GM11168 (cell line): ENCODE results near the gene ERP44.
"Not testable (repeated sequence)": the region's sequence is repeated elsewhere in the genome, so short reads cannot be mapped to it uniquely, and the experiment has no call there.

Experiments used
- in situ Hi-C: fragments of 300-500 bp; cut with MboI; formaldehyde crosslinking; loops from one replicate; pipeline ENCODE4 v1.12.0; 2022; ENCODE audit warnings: low sequenced_read_pairs; ENCODE audit not compliant: unreplicated experiment

Gene ERP44

DNA sequence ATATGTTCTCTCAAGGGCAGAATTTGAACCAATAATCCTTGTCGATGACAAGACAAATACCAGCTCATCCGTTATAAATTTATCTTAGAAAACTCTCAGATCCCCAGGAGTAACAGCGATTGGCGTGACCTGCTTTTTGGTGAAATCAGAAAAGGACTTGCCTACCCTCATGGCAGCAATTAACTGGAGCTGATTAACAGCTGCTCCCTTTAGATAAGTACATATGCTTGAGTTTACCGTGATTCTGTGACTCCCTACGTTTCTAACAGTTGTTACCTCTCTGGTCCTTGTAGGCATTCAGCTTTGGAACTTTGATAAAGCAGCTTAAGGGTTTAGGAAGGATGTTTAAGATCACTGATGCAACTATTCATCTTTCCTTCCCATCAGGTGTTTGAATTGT lies 2.8 kb upstream of the ERP44 start:
- in situ Hi-C loops: no loop called here

DNA sequence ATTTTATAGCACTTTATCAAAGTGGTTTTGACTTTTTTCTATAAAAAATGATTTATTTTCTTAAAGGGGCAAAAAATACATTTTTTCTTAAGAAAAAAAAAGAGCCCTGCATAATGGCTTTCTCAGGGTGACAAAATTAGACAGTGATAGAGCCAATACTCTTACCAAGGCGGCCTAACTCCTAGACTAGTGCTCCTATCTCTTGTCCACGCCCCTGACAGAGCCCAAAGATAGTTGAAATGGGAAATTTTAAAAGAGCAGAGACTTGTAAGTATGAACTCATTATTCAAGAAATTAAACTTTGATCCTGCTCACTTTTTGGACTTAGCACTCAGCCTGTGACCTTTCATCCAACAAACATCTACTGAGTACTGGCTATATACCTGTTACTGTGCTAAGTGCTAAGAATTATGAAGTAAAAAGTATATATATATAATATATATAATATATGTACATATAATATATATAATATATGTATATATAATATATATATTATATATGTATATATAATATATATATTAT lies 1.4 kb upstream of the ERP44 start:
- in situ Hi-C loops: no loop called here

DNA sequence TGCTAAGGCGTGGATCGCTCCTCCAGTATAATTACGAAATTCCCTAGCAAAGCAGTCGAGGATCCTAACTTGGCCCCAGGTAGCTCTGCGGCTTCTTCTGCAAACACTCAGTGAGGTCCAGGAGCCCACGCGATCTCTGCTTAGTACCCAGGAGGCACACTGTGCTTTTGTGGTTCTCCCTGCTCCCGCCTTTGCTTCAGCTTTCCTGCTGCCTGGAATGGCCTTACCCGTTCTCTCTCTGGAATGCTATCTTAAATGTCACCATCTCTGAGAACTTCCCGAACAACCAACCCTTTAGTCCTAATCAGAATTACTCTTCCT lies 882 bp upstream of the ERP44 start:
- in situ Hi-C loops: no loop called here

DNA sequence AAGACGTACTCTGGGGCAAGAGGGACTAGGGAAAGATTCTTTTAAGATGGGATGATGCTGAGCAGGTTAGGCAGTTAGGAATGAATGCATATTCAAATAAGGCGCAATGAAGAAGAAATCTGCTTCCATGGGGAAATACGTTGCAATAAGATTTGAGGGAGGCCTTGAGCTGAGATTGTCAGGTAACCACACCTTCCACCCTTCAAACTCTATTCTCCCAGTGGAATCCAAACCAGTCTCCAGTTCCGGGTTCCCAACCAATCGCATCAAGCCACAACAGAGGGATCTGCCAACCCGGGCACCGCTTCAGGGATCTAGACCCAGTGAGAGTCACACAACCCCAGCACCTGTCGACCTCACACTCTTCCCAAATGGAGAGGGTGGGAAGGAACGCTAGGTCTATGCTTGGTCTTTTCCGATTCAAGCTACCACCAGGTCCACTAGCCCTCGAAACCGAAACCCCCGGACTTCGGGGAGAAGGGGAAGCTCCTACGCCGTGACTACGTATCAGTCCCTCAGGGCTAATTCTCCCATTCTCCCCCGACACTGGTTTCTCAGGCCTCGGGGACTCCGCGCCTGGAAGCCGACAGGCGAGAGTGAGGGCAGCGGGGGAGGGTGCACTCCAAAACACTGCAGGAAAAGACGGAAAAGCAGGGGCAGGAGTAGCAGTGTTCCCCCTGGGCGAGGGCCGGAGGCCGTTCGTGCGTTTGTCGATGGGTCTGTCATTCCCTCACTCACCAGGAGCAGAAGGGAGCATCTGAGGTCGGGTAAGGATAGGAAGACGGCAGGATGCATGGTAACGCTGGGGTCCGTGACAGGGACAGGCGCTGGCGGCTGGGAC lies 534 bp downstream of the ERP44 start:
- in situ Hi-C loops: no loop called here

DNA sequence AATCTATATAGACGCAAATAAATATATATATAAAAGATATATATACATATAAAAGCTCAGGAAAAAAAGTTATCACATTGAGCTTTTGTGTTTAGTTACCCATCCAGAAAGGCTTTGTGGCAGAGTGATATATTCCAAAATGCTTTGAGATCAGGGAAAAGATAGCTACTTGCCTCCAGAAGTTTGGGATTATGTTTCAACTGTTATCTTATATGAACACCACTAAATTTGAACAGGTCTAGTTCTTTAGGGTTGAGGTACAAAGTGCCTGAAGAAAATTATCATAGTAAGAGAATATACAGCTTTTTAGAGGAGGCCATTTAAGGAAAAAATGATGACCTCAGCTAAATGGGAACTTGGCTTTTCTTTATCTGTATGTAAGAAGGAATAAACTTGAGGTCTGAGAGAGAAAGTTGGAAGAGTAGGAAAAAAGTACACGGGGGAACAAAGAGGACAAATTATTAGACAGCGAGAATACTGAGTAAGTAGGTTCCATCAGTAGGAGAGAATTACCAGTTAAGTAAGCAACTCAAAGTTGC lies 2.4 kb downstream of the ERP44 start:
- in situ Hi-C loops: no loop called here

DNA sequence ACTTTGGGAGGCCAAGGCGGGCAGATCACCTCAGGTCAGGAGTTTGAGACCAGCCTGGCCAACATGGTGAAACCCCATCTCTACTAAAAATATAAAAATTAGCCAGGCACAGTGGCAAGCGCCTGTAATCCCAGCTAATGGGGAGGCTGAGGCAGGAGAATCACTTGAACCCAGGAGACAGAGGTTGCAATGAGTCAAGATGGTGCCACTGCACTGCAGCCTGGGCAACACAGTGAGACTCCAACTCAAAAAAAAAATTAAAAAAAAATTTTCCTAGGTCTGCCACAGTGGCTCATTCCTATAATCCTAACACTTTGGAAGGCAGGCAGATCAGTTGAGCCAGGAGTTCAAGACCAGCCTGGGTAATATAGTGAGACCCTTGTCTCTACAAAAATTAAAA lies 4.4 kb downstream of the ERP44 start:
- in situ Hi-C loops: not testable (repeated sequence)

DNA sequence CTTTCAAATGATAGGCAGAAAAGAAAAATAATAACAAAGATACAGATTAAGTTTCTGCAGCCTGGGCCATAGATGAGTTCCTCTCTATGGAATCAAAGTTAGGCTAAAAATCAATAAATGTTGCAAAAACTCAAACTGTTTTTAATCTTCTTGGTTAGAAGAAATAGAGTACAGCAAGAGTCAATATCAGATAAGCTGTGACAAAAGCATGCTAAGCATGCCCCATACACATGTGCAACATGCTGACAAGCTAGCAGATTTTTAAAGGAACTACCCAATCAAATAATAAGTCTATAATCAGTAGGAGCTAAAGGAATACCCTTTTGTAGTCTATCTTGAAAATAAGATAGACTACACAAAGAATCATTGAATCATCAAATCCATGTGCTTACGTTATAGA lies 6.7 kb downstream of the ERP44 start:
- in situ Hi-C loops: no loop called here

DNA sequence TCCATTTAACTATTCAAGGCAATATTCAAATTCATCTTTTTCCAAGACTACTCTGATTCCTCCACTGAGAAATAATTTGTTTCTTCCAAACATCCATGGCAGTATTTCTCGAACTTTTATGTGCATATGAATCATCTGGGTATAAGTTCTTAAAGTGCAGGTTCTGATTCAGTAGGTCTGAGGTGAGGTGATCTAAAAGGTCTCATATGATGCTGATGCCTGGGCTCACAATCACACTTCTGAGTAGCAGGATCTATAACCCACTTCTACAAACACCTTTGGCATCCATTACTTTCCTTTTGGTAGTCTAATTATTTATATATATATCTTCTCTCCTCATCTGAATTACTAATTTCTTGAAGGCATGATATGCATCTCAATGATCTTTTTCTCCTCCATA lies 7.2 kb downstream of the ERP44 start:
- in situ Hi-C loops: no loop called here

DNA sequence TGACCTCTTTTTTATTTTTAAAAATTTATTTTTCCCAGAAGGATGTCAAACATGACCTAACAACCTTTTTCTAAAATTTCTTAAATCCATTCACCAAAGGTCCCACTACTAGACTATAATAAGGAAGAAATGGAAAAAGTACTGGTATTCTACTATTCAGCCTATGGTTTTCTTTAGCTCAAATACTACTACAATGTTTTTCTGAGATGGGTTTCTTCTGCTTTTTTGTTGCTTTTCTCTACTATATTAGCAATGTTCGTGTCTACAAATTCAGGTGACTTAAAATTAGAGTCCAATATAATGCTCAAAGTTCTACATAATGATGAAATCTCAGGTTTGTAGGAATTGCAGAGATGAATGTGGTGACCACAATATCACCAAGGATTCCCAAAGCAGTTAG lies 7.9 kb downstream of the ERP44 start:
- in situ Hi-C loops: no loop called here

DNA sequence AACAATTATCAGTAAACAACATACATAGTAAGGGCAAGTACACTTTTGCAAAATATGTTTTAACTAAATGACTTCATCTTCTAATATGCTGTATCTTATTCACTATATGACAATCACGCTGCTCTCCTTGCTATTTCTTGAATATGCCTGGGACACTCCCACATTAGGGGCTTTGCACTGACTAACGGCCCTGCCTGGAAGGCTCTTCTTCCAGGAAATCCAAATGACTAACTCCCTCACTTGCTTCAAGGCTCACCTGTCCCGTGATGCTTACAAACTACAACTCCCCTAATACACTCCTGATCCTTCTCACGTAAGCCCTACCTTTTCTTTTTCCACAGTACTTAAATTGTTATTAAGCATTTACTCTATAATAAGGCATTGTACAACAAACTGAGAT lies 10.6 kb downstream of the ERP44 start:
- in situ Hi-C loops: loop anchor here (5.0 kb wide), 1 partner anchor 41 kb away; no protein-coding TSS in a partner anchor

DNA sequence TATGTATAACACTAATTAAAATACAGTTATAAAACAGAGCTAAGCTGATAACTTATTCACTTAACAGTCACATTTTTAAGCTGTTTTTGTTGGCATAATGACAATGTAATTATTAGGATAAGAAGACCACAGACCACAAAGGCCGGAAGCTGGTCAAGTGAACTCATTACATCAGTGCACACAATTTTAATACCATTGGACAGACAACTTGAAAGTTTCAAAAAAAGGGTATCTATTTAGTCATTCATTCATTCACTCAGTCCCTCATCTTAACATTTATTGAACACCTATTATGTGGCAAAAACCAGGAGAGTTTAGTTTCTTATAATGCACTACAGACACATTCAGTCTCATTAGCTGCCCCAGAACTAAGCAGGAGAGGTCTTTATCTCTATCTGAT lies 11.6 kb downstream of the ERP44 start:
- in situ Hi-C loops: loop anchor here (5.0 kb wide), 1 partner anchor 40 kb away; no protein-coding TSS in a partner anchor

DNA sequence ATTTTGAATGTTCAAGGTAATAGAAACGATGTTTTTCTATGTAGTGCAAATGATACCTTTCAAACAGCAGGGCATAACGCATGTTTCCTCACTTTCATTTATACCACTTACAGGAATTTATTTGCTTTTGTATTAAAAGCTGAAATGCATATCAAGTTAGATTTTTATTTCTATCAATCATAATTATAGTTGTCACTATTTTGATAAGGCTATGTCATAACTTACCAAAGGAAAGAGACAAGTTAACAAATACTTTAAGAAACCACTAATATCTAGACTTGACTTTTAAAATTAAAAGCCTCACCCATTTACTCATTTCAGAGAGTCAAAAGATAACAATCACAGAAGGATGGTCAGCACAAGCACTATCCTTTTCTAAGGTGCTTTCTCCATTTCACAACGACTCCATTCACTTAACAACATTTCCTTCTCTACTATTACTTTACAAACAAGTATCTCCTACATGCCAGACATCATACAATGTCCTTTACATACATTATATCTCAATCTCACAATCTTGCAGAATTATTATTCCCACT lies 12.6 kb downstream of the ERP44 start:
- in situ Hi-C loops: loop anchor here (5.0 kb wide), 1 partner anchor 39 kb away; no protein-coding TSS in a partner anchor

DNA sequence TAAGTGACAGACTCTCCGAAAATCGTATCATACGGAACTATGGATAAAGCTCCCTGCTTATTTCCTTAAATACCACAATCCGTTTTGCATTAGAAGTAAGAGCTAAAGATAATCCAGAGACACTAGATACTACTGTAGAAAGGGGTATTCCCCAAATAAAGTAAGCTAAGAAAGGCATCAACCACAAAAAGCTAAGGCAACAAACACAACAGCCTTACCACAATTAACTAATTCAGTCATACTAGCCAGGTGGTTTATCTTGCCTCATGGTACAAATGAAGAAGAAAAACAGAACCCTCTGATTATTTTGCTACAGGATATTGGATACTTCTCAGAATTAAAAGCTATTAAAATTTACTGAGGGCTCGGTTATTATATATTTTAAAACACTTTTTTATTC lies 14.1 kb downstream of the ERP44 start:
- in situ Hi-C loops: loop anchor here (5.0 kb wide), 1 partner anchor 37 kb away; no protein-coding TSS in a partner anchor

DNA sequence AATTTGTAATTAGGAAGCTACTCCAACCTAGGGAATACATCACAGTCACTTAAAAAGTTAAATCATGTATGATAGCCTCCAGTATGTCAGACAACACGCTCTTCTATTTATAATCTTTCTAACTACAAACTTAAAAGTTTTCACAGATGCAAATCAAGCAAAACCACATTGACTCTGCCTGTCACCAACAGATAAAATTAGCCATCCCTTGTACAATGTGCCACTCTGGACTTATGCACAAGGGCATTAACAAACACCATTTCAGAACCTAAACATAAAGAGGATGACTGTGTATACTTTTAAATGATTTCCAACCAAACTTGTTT lies 14.7 kb downstream of the ERP44 start:
- in situ Hi-C loops: no loop called here

DNA sequence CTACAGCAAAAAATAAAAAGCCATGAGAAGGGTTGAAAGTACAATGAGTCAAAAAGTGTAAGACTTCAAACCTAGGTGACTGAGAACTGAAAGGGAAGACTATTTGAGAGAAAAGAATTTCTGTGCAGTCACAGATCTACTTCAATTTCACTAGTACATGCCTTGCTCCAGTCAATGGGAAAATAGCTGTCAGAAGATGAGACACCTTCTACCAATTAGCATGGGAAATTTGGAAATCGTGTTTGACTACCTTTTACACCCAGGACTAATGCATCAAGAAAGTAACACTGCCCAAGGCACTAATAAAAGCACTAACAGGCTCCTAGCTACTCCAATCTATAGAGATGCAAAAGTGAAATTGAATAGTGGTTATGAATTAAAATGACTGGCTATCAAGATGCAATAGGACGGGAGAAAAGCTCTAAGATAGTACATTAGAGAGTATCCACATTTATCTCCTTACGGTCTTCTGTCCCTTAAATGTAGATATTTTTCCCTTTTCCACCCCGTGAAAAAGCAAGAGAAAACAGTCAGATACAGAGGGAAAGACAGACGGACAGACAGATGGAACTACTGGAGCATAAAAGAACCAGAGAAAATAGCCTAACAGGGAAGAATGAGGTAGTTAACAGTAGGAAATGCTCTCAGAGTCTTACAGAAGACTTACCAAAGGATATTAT lies 15.2 kb downstream of the ERP44 start:
- in situ Hi-C loops: no loop called here

DNA sequence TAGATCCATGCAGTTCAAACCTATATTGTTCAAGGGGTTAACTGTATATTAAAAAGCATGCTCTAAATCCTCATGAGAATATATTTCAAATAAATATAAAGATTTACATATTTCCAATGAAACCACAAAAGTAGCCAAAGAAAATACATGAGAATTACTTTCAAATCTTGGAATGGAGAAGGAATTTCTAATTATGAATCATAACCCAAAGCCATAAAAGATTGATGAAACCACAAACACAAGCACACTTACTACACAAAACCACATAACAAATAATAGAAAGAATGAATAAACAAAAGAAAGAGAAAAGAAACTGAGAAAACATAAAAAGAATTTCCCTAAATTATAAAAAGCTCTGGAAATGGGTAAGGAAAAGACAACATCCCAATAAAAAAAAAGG lies 16.0 kb downstream of the ERP44 start:
- in situ Hi-C loops: no loop called here

DNA sequence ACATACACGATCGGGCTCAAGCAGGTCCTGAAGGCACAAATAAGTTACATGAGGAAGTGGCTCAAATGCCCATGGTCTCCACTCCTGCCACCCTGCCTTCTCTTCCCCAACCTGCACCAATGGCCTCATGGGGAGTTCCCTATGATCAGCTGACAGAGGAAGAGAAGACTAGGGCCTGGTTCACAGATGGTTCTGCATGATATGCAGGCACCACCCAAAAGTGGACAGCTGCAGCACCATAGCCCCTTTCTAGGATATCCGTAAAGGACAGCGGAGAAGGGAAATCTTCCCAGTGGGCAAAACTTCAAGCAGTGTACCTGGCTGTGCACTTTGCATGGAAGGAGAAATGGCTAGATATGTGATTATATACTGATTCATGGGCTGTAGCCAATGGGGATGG lies 22.5 kb downstream of the ERP44 start:
- in situ Hi-C loops: not testable (repeated sequence)

DNA sequence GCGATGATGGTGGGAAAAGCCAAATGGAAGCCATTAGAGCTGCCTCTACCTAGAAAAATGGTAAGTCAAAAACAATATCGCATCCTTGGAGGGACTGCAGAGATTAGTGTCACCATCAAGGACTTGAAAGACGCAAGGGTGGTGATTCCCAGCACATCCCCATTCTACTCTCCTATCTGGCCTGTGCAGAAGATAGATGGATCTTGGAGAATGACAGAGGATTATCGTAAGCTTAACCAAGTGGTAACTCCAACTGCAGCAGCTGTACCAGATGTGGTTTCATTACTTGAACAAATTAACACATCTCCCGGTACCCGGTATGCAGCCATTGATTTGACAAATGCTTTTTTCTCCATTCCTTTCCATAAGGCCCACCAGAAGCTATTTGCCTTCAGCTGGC lies 23.8 kb downstream of the ERP44 start:
- in situ Hi-C loops: no loop called here

DNA sequence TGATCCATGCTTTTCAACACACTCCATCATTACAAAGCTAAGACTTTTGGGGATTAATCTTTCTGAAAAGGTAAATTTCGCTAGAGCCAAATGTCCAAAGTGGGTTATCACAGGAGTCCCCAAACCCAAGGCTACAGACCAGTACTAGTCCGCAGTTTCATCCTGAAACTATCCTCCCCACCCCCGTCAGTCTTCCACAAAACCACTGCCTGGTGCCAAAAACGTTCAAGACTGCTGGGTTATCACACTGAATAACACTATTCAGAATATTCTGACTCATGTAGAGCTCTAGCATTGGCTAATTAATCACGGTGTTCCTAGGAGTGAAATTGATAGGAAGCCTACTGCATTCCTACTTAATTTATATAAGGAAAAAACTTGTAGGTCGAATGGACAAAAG lies 24.7 kb downstream of the ERP44 start:
- in situ Hi-C loops: no loop called here

DNA sequence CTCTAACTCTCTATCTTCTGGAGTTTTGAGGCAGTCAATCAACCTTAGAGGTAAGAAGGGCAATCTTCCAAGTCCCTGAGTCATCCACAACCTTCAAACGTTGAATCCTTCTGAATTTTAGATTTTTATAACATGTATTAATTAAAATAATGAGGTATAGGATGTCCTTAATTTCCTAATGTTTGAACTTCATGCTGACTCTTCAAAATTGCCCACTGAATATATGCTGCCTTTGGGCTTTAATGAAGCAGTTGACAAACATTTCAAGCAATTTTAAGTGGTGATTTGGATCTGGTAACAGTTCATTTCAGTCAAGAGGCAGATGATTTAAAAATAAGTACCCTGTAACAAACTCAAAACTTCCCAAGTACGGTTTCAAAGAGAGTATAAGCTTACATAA lies 26.0 kb downstream of the ERP44 start:
- in situ Hi-C loops: no loop called here

DNA sequence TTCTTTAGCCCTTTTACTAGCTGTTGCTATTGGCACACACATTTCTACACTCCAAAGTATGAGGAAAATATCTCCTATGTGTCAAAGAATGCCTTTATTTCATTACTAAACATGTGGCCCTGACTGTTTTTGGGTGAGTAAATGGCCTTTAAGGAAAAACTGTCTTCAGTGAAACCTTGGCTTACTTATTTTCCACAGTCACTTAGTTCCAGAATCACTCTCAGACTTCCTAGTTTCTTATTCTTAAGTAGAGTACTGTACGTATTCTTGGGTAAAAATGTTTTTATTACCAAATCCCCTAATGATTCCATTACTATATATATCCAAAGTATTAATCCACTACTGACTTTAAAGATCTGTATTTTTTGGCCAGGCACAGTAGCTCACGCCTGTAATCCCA lies 27.5 kb downstream of the ERP44 start:
- in situ Hi-C loops: no loop called here
